ENCODE data around the gene TMPRSS6.

The TMPRSS6 gene

GRCh38 chr22:37113757-37114156, 4.2 kb upstream of the TMPRSS6 start:
- TF ChIP-seq CTCF (IDR thresholded peaks at IDR 0.05; ENCODE audit: low read depth, low read length, poor library complexity, severe bottlenecking) (no peak), EZH2phosphoT487 (IDR thresholded peaks at IDR 0.05; ENCODE audit: borderline replicate concordance, low read length) (no peak)
- H3K4me2 ChIP-seq (ENCODE audit: low read length): no peak overlapping the region
- H3F3A ChIP-seq (ENCODE audit: control insufficient read depth, insufficient read depth): no peaks in the 10 kb centered on the region
- no peak overlapping the region for H3K27ac ChIP-seq (ENCODE audit: low read depth, low read length)
- H3K36me3 ChIP-seq (ENCODE audit: control insufficient read depth, low read length): no peaks in the 10 kb centered on the region
- no peaks in the 10 kb centered on the region for H3K4me1 ChIP-seq (ENCODE audit: control insufficient read depth, low read length)
- no peak overlapping the region for H3K4me3 ChIP-seq (ENCODE audit: low read length)
- H4K20me1 ChIP-seq (ENCODE audit: control insufficient read depth, insufficient read depth, low read depth, low read length): no peaks in the 10 kb centered on the region
- no peaks in the 10 kb centered on the region for H3K79me2 ChIP-seq (ENCODE audit: control insufficient read depth, low read length)
- peaks cover 23% of the 10 kb centered on the region for H3K27me3 ChIP-seq (ENCODE audit: control insufficient read depth, low read length)
- no peaks in the 10 kb centered on the region for H3K9me2 ChIP-seq (replicated peaks; ENCODE audit: control insufficient read depth, low read length)
- no peaks in the 10 kb centered on the region for H3K9me3 ChIP-seq (ENCODE audit: control insufficient read depth, insufficient read depth, low read length)

- Histone ChIP-seq H3K27me3 (ENCODE audit: control insufficient read depth, low read length) (peaks cover 21% of the 10 kb centered on the region), H3K9me3 (ENCODE audit: control insufficient read depth, insufficient read depth, low read length) (no peaks in the 10 kb centered on the region), H3K36me3 (ENCODE audit: control insufficient read depth, low read length) (no peaks in the 10 kb centered on the region), H3K4me3 (ENCODE audit: low read length) (no peak overlapping the region), H3K27ac (ENCODE audit: low read depth, low read length) (no peak overlapping the region), H4K20me1 (ENCODE audit: control insufficient read depth, insufficient read depth, low read depth, low read length) (no peaks in the 10 kb centered on the region), H3F3A (ENCODE audit: control insufficient read depth, insufficient read depth) (no peaks in the 10 kb centered on the region), H3K79me2 (ENCODE audit: control insufficient read depth, low read length) (no peaks in the 10 kb centered on the region), H3K9me2 (replicated peaks; ENCODE audit: control insufficient read depth, low read length) (no peaks in the 10 kb centered on the region), H3K4me1 (ENCODE audit: control insufficient read depth, low read length) (no peaks in the 10 kb centered on the region), H3K4me2 (ENCODE audit: low read length) (no peak overlapping the region)
- TF ChIP-seq CTCF (IDR thresholded peaks at IDR 0.05; ENCODE audit: low read depth, low read length, poor library complexity, severe bottlenecking): no peak
- no peak for TF ChIP-seq EZH2phosphoT487 (IDR thresholded peaks at IDR 0.05; ENCODE audit: borderline replicate concordance, low read length)
These were observed 2.7 kb upstream of the TMPRSS6 start for GRCh38 chr22:37112084-37112728.

GRCh38 chr22:37111156-37111717, 1.7 kb upstream of the TMPRSS6 start:
- H3K9me3 ChIP-seq (ENCODE audit: control insufficient read depth, insufficient read depth, low read length): no peaks in the 10 kb centered on the region
- TF ChIP-seq CTCF (IDR thresholded peaks at IDR 0.05; ENCODE audit: low read depth, low read length, poor library complexity, severe bottlenecking) (no peak), EZH2phosphoT487 (IDR thresholded peaks at IDR 0.05; ENCODE audit: borderline replicate concordance, low read length) (no peak)
- no peaks in the 10 kb centered on the region for H3F3A ChIP-seq (ENCODE audit: control insufficient read depth, insufficient read depth)
- no peaks in the 10 kb centered on the region for H3K4me1 ChIP-seq (ENCODE audit: control insufficient read depth, low read length)
- no peak overlapping the region for H3K27ac ChIP-seq (ENCODE audit: low read depth, low read length)
- no peaks in the 10 kb centered on the region for H3K9me2 ChIP-seq (replicated peaks; ENCODE audit: control insufficient read depth, low read length)
- no peak overlapping the region for H3K4me3 ChIP-seq (ENCODE audit: low read length)
- peaks cover 21% of the 10 kb centered on the region for H3K27me3 ChIP-seq (ENCODE audit: control insufficient read depth, low read length)
- H3K36me3 ChIP-seq (ENCODE audit: control insufficient read depth, low read length): no peaks in the 10 kb centered on the region
- no peaks in the 10 kb centered on the region for H3K79me2 ChIP-seq (ENCODE audit: control insufficient read depth, low read length)
- no peak overlapping the region for H3K4me2 ChIP-seq (ENCODE audit: low read length)
- no peaks in the 10 kb centered on the region for H4K20me1 ChIP-seq (ENCODE audit: control insufficient read depth, insufficient read depth, low read depth, low read length)

Data from DOHH2 (cell line).